ENCODE measurements around the gene ATIC.

Gene ATIC

DNA sequence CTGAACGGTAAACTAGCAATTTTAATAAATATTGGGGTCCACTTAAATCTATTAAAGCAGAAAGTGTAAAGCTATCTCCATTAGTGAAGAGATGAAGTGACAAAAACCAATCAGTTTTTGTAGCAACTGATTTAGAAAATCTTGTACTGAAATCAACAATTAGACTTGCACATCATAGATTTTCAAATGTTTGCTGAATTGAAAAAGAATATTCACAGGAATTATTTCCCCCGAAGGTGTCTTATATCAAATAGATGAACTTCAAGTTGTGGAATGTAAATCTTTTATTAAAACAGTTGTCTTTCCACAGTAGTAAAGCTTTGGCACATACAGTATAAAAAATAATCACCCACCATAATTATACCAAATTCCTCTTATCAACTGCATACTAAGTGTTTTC, 48.7 kb downstream of the ATIC start:
- H3K4me3 Mint-ChIP-seq: no peak overlapping the region
- H3K36me3 Mint-ChIP-seq (ENCODE audit: low read depth): peaks cover 93% of the 10 kb centered on the region
- H3K4me1 Mint-ChIP-seq (ENCODE audit: low read depth): no peaks in the 10 kb centered on the region
- H3K27me3 Mint-ChIP-seq: no peaks in the 10 kb centered on the region
- no peak for DNase-seq
- no peak overlapping the region for H3K27ac Mint-ChIP-seq
- H3K9me3 Mint-ChIP-seq: no peaks in the 10 kb centered on the region

GRCh38 chr2:215361211-215361875, 49.5 kb downstream of the ATIC start:
- Mint-ChIP-seq H3K27me3 (no peaks in the 10 kb centered on the region), H3K4me1 (ENCODE audit: low read depth) (no peaks in the 10 kb centered on the region), H3K4me3 (no peak overlapping the region), H3K36me3 (ENCODE audit: low read depth) (peaks cover 90% of the 10 kb centered on the region), H3K9me3 (no peaks in the 10 kb centered on the region), H3K27ac (no peak overlapping the region)
- DNase-seq: no peak

DNA sequence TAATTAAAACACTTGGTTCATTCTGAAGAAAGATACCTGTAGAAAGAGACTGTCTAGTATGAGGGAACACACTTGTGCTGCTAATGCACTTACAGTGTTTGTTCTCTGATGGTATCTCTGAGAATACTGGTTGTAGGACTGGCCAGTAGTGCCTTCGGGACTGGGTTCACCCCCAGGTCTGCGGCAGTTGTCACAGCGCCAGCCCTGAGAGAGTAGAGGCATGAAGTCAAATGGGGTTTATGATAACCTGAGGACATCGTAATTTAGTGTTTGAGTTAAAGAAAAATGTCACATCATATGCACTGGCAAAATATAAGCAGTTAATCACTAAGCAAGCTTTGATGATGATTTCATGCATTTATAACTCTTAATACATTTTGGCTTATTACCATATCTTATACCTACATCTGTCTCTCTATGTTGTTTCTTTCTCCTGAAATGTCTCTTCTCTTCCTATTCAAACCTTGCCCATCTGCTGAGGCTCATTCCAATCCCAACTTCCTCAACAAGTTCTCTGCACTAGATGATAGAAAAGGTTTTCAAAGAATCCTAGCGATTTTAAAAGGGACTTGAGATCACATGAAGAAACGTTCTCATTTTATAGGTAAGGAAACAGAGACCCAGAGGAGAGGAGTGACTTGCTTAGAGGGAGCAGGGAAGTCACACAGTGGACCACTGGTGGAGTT, 50.2 kb downstream of the ATIC start:
- H3K27ac Mint-ChIP-seq: no peak overlapping the region
- H3K4me1 Mint-ChIP-seq (ENCODE audit: low read depth): no peaks in the 10 kb centered on the region
- no peak for DNase-seq
- peaks cover 90% of the 10 kb centered on the region for H3K36me3 Mint-ChIP-seq (ENCODE audit: low read depth)
- H3K9me3 Mint-ChIP-seq: no peaks in the 10 kb centered on the region
- no peak overlapping the region for H3K4me3 Mint-ChIP-seq
- H3K27me3 Mint-ChIP-seq: no peaks in the 10 kb centered on the region

DNA sequence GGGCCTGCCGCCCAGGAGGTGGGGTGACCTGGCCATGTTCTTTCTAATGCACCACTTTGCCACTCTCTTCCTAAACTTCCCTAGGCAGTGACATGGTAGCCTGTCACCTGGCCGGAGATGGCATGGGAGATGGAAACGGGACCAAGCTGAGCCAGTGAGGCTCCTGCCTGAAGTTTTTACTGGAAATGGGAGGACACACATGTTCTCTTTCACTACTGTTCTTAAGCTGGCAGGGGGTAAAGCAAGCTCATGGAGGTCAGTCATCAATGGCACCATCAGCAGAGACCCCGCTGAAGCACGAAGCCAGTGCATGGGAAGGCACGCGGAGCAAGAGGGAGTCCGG, 50.7 kb downstream of the ATIC start:
- Mint-ChIP-seq H3K4me3 (no peak overlapping the region), H3K4me1 (ENCODE audit: low read depth) (no peaks in the 10 kb centered on the region), H3K27ac (no peak overlapping the region), H3K36me3 (ENCODE audit: low read depth) (peaks cover 90% of the 10 kb centered on the region), H3K27me3 (no peaks in the 10 kb centered on the region), H3K9me3 (no peaks in the 10 kb centered on the region)
- DNase-seq: no peak

DNA sequence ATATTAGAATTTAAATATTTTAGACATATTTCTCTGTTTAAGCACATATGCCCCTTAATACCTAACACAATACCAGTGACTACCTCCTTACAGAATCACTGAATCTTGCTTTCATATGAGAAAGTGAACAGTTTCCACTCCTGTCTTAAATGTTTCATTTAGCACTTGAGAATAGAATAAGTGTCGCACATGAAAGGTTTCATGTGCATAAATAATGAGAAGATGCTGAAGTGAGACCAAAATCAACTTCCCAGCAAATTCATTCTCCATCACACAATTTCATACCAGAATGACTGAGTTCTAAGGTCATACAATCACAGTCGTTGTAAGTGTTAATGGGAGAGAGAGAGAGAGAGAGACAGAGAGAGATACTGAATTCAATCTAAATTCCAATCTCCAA, 51.2 kb downstream of the ATIC start:
- DNase-seq: no peak
- Mint-ChIP-seq H3K36me3 (ENCODE audit: low read depth) (peaks cover 89% of the 10 kb centered on the region), H3K27ac (no peak overlapping the region), H3K9me3 (no peaks in the 10 kb centered on the region), H3K4me3 (no peak overlapping the region), H3K4me1 (ENCODE audit: low read depth) (no peaks in the 10 kb centered on the region), H3K27me3 (no peaks in the 10 kb centered on the region)

GRCh38 chr2:215363461-215364156, 51.8 kb downstream of the ATIC start:
- Mint-ChIP-seq H3K36me3 (ENCODE audit: low read depth) (peaks cover 83% of the 10 kb centered on the region), H3K9me3 (no peaks in the 10 kb centered on the region), H3K27ac (no peak overlapping the region)

GRCh38 chr2:215364157-215365155, 52.6 kb downstream of the ATIC start:
- H3K27ac Mint-ChIP-seq: no peak overlapping the region
- H3K27me3 Mint-ChIP-seq: no peaks in the 10 kb centered on the region
- peaks cover 79% of the 10 kb centered on the region for H3K36me3 Mint-ChIP-seq (ENCODE audit: low read depth)
- no peak for DNase-seq
- H3K4me1 Mint-ChIP-seq (ENCODE audit: low read depth): no peaks in the 10 kb centered on the region
- no peaks in the 10 kb centered on the region for H3K9me3 Mint-ChIP-seq
- no peak overlapping the region for H3K4me3 Mint-ChIP-seq

More at GRCh38 chr2:215363461-215364156, 51.8 kb downstream of the ATIC start:
- Mint-ChIP-seq H3K4me3 (no peak overlapping the region), H3K27me3 (no peaks in the 10 kb centered on the region), H3K4me1 (ENCODE audit: low read depth) (no peaks in the 10 kb centered on the region)
- no peak for DNase-seq

DNA sequence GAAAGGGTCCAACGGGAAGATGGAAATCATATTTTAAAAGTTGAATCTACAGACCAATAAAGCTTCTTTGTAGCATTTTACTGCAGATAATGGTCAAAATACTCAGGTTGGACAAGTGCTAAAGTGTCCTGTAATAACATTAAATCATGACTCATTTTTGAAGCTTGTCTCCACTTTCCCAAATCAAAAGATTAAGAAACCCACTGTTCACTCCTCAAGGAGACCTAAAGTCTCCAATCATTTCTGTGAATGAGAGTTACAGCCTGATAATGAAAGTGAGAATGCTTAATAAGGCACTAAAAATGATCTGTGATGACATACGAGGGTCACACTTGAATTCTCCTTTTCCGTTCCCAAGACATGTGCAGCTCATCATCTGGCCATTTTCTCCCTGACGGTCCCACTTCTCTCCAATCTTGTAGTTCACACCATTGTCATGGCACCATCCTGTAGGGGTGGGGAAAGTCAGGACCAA, 53.4 kb downstream of the ATIC start:
- H3K4me3 Mint-ChIP-seq: no peak overlapping the region
- peaks cover 71% of the 10 kb centered on the region for H3K36me3 Mint-ChIP-seq (ENCODE audit: low read depth)
- H3K9me3 Mint-ChIP-seq: no peaks in the 10 kb centered on the region
- H3K27me3 Mint-ChIP-seq: no peaks in the 10 kb centered on the region
- H3K27ac Mint-ChIP-seq: no peak overlapping the region
- H3K4me1 Mint-ChIP-seq (ENCODE audit: low read depth): no peaks in the 10 kb centered on the region
- no peak for DNase-seq

DNA sequence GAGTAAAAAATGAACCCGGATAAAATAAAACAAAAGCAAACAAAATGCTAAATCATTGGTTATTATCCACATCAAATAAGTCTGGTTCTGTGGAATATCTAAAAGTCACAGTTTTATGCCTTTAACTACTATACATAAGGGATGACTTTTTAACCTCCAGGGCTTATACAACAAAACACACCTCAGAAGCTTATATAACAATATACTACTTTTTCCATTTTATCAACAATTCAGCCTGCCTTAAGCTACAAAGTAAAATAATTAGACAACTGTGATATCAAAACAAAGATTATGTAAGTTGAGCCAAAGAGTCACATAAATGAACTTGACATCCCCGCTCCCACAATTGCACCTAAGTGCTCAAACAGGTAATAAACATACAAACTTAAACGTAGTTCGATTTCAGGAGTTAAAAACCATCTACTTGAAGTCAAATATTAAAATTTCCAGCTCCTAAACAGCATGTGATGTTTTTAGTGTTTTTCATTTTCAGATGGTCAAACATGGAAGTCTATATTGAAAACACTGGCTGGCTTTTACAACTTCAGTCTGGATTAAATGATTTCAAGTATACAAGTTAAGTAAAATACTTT, 54.7 kb downstream of the ATIC start:
- no peaks in the 10 kb centered on the region for H3K27me3 Mint-ChIP-seq
- H3K36me3 Mint-ChIP-seq (ENCODE audit: low read depth): peaks cover 58% of the 10 kb centered on the region
- no peak overlapping the region for H3K4me3 Mint-ChIP-seq
- H3K9me3 Mint-ChIP-seq: no peaks in the 10 kb centered on the region
- no peak overlapping the region for H3K27ac Mint-ChIP-seq
- no peak for DNase-seq
- no peaks in the 10 kb centered on the region for H3K4me1 Mint-ChIP-seq (ENCODE audit: low read depth)

DNA sequence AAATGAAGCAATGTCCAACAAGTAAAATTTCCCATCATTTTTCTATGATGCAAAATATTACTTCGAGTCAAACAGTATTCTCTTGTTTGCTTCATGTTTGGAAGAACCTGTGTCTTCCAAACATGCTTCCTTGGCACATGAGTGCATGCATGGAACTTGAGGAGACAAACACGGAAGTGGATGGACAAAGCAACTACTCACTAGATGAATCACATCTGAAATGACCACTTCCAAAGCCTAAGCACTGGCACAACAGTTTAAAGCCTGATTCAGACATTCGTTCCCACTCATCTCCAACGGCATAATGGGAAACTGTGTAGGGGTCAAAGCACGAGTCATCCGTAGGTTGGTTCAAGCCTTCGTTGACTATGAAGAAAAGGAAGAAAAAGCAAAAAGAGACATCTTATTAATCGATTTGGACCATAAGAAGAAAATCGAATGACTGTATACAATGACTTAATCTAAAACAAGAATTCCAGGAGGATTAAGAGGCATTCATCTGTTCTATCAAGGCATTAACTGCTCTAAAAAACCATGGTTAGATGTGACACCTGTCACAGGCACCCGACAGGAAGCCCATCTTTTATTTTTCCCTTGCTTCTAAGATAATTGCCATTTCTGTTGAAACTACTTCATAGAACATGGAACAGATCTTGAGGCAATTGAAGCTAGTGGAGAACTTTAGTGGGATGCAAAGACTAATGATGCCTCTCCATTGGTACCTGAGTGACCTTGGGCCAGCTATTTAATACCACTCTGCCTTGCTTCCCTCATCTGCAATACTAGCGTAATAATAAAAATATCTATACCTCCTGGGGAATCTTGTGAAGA, 56.0 kb downstream of the ATIC start:
- no peaks in the 10 kb centered on the region for H3K4me1 Mint-ChIP-seq (ENCODE audit: low read depth)
- no peaks in the 10 kb centered on the region for H3K9me3 Mint-ChIP-seq
- H3K27ac Mint-ChIP-seq: no peak overlapping the region
- no peaks in the 10 kb centered on the region for H3K27me3 Mint-ChIP-seq
- H3K4me3 Mint-ChIP-seq: no peak overlapping the region
- DNase-seq: no peak
- peaks cover 48% of the 10 kb centered on the region for H3K36me3 Mint-ChIP-seq (ENCODE audit: low read depth)

DNA sequence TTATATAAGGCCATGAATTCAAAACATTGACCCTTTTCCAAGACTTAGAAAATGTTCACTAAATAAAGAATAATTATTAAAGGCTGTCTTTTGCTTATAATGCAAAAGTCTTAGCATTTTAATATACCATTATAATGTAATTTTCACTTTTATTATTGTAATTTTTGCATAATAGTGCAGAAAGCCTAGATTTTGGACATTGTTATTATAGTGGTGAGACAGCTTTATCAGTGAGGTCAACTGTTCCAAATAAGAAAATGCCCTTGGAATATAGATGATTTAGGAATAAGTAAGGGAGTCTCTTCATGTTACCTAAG, 56.6 kb downstream of the ATIC start:
- no peak overlapping the region for H3K4me3 Mint-ChIP-seq
- H3K27me3 Mint-ChIP-seq: no peaks in the 10 kb centered on the region
- no peak overlapping the region for H3K27ac Mint-ChIP-seq
- H3K36me3 Mint-ChIP-seq (ENCODE audit: low read depth): peaks cover 47% of the 10 kb centered on the region
- no peaks in the 10 kb centered on the region for H3K9me3 Mint-ChIP-seq
- H3K4me1 Mint-ChIP-seq (ENCODE audit: low read depth): no peaks in the 10 kb centered on the region
- no peak for DNase-seq

DNA sequence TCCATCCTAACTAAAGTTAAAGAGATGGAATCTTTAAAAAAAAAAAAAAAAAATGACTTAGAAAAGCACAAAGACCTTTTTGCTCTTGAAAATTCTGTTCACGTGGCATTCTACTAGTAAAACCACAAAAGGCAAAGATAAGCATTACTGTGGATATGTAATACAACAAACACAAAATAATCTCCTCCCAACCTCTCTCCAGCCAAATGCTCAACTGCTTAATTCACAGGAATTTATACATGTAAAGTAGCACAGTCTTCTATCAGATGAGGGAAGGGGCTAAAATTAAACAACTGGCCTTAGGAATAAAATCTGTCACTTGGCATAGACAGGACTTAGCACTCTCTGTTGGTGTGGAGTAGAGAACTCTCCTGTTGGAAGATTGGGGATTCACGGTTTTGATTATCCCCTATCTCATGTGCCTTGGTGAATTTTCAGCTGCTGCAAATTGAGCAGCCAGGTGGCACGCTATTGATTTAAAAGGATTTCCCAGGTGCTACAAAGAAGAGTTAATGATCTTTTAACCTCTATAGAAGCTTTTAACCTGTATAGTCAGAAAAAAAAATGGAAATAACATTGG, 57.4 kb downstream of the ATIC start:
- Mint-ChIP-seq H3K4me1 (ENCODE audit: low read depth) (no peaks in the 10 kb centered on the region), H3K27ac (no peak overlapping the region), H3K27me3 (no peaks in the 10 kb centered on the region), H3K36me3 (ENCODE audit: low read depth) (peaks cover 44% of the 10 kb centered on the region), H3K4me3 (no peak overlapping the region), H3K9me3 (no peaks in the 10 kb centered on the region)
- no peak for DNase-seq
